ENCODE measurements around the gene MUC16. TPM values are rescaled to one million over a fixed set of nuclear protein-coding genes. Genes with fewer than 3 reads are reported as not detected.

Gene MUC16
- total RNA-seq, 4 donors from 2014 or later = 0.88 to 5.6 (median 1.7) TPM

DNA sequence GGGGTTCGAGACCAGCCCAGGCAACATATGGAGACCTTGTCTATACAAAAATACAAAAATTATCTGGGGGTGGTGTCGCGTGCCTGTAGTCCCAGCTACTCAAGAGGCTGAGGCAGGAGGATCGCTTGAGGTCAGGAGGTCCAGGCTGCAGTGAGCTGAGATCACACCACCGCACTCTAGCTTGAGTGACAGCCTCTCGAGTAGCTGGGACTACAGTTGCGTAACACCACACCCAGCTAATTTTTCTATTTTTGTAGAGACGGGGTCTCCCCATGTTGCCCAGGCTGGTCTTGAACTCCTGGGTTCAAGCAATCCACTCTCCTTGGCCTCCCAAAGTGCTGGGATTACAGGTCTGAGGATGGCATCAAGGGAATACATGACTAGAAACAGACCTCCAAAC, 30.8 kb upstream of the MUC16 start:
- H3K27ac ChIP-seq = no peak overlapping the region
- H3K4me3 ChIP-seq = no peak overlapping the region
- no peaks in the 10 kb centered on the region for H3K36me3 ChIP-seq
- DNase-seq = no peak
- intact Hi-C loops (cut with DNase I; ENCODE audit: low total_unique reads) = no loop called here
- H3K9me3 ChIP-seq = no peaks in the 10 kb centered on the region
- no peaks in the 10 kb centered on the region for H3K27me3 ChIP-seq
- H3K4me1 ChIP-seq = no peaks in the 10 kb centered on the region
- TF ChIP-seq, protein P1, sequence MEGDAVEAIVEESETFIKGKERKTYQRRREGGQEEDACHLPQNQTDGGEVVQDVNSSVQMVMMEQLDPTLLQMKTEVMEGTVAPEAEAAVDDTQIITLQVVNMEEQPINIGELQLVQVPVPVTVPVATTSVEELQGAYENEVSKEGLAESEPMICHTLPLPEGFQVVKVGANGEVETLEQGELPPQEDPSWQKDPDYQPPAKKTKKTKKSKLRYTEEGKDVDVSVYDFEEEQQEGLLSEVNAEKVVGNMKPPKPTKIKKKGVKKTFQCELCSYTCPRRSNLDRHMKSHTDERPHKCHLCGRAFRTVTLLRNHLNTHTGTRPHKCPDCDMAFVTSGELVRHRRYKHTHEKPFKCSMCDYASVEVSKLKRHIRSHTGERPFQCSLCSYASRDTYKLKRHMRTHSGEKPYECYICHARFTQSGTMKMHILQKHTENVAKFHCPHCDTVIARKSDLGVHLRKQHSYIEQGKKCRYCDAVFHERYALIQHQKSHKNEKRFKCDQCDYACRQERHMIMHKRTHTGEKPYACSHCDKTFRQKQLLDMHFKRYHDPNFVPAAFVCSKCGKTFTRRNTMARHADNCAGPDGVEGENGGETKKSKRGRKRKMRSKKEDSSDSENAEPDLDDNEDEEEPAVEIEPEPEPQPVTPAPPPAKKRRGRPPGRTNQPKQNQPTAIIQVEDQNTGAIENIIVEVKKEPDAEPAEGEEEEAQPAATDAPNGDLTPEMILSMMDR (IDR thresholded peaks at IDR 0.05) = no peak
- no peak for TF ChIP-seq POLR2A (IDR thresholded peaks at IDR 0.05)

DNA sequence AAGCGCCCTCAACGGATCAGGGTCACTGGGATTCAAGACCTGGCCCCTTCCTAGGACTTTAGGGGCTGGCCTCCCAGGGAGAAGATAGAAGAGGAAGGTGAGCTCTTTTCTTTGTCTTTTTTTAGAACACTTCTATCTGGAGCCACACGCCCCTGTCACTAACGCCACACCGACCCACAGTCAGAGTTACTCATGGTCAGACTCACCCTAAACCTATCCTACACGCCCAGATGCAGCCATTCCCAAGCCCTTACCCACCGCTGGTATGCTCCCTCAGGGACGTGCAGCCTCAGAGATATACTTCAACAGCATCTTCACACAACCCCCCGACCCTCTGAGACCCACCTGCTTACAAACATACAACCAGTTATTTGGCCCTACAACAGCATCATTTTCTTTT, 29.9 kb upstream of the MUC16 start:
- no peaks in the 10 kb centered on the region for H3K4me1 ChIP-seq
- no peak overlapping the region for H3K4me3 ChIP-seq
- H3K27me3 ChIP-seq = no peaks in the 10 kb centered on the region
- DNase-seq = no peak
- no peaks in the 10 kb centered on the region for H3K9me3 ChIP-seq
- intact Hi-C loops (cut with DNase I; ENCODE audit: low total_unique reads) = no loop called here
- no peak for TF ChIP-seq POLR2A (IDR thresholded peaks at IDR 0.05)
- TF ChIP-seq, protein P1 (IDR thresholded peaks at IDR 0.05) = no peak
- H3K36me3 ChIP-seq = no peaks in the 10 kb centered on the region
- no peak overlapping the region for H3K27ac ChIP-seq

DNA sequence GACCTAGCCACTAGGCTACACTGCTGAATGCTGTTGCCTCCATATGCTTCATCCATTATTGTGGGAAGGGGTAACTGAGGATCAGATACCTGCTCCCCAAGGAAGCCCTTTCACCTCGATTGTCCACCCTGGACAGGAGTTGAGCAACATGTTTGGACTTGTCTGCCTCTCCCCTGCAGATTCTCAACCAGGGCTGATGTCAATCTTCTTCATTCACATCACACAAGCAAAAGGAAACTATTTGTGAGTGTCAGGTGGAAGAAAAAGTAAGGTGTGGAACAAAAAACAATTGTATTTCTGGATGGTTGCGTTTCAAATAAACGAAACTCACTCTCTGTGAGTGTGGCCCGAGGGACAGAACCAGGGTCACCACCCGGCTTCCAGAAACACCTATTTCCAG, 29.5 kb upstream of the MUC16 start:
- Histone ChIP-seq H3K27me3 (no peaks in the 10 kb centered on the region), H3K4me3 (no peak overlapping the region), H3K27ac (no peak overlapping the region), H3K36me3 (no peaks in the 10 kb centered on the region), H3K9me3 (no peaks in the 10 kb centered on the region), H3K4me1 (no peaks in the 10 kb centered on the region)
- intact Hi-C loops (cut with DNase I; ENCODE audit: low total_unique reads) = no loop called here
- no peak for DNase-seq
- no peak for TF ChIP-seq POLR2A (IDR thresholded peaks at IDR 0.05)
- TF ChIP-seq, protein P1 (IDR thresholded peaks at IDR 0.05) = no peak

DNA sequence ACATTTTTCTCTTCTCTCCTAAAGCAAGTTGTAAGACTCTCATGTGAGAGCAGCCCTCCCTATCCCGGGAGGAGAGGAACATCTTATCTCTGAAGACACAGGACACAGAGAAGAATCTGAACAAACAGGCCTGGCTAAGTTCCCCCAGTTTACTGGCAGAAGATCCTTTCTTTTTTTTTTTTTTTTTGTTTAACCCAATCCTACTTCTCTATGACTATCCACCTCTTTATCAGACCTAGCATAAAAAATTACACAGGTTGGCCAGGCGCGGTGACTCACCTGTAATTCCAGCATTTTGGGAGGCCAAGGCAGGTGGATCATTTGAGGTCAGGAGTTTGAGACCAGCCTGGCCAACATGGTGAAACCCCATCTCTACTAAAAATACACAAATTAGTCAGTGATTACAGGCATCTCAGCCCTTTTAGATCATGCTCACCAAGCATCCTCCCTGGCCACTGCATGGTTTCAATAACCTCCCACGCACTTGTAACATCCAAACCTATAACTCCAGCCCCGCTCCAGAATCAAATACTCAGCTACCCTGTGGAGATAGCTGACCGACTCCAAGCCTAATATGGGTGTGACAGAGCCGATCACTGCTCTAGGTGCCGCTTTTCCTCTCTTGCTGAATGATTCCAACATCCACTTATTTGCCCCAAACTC, 27.3 kb upstream of the MUC16 start:
- no peaks in the 10 kb centered on the region for H3K36me3 ChIP-seq
- no peak overlapping the region for H3K4me3 ChIP-seq
- peak; percentile 27 to 45 for DNase-seq
- intact Hi-C loops (cut with DNase I; ENCODE audit: low total_unique reads) = no loop called here
- peak overlapping the region; percentile 41 to 62 for H3K27ac ChIP-seq
- no peak for TF ChIP-seq POLR2A (IDR thresholded peaks at IDR 0.05)
- TF ChIP-seq, protein P1 (IDR thresholded peaks at IDR 0.05) = no peak
- H3K27me3 ChIP-seq = no peaks in the 10 kb centered on the region
- H3K9me3 ChIP-seq = no peaks in the 10 kb centered on the region
- H3K4me1 ChIP-seq = no peaks in the 10 kb centered on the region

DNA sequence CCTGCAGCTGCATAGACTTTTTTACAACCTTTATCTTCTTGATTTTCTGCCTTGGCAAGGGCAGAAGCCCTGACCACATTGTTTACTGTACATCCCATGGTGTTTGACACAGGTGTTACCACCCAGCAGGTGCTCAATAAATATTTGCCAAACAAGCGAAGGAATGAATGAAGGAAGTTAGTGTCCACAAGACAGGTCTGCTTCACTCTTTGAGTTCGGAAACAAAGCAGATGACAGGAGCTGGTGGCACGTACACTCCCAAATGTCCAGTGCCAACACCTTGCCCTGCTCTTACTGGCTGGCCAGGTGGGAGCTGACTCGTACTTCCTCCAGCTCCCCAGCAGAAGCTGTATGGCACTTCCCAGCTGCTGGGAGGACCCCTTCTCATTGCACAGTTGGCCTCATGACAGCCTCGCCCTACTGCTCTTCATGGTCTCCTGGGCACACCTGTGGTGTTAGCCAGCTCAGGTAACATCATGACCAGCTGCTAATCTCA, 22.0 kb upstream of the MUC16 start:
- Histone ChIP-seq H3K4me3 (no peak overlapping the region), H3K4me1 (no peaks in the 10 kb centered on the region), H3K27me3 (no peaks in the 10 kb centered on the region), H3K36me3 (no peaks in the 10 kb centered on the region), H3K27ac (no peak overlapping the region), H3K9me3 (no peaks in the 10 kb centered on the region)
- intact Hi-C loops (cut with DNase I; ENCODE audit: low total_unique reads) = no loop called here
- no peak for DNase-seq
- TF ChIP-seq POLR2A (IDR thresholded peaks at IDR 0.05) = no peak
- TF ChIP-seq, protein P1 (IDR thresholded peaks at IDR 0.05) = no peak
